Endothelial cell of umbilical vein (primary cell): Measurements from ENCODE around the gene HNRNPA1L2. TPM values are rescaled to one million over a fixed set of nuclear protein-coding genes. Genes with fewer than 3 reads are reported as not detected.
A peak's percentile ranks its signal among the peaks of the same experiment; 100 is the strongest.

ENCODE experiments used
- BruUV-seq: library from RNA; stranded (reverse); fragments of 400-500 nt; replicated peaks from 2 replicates; lab custom pipeline; 2021; lab: Mats Ljungman, UMichigan
- CTCF ChIA-PET: fragments of 300-600, 350-600 bp; sonication (Branson Sonifier 250); formaldehyde crosslinking; loops from one replicate; lab custom pipeline; 2021; ENCODE audit warnings: antibody characterized with exemption, inconsistent platforms; lab: Charles Lee
- POLR2A ChIA-PET: fragments of 300-600, 350-600 bp; sonication (Branson Sonifier 250); formaldehyde crosslinking; loops from one replicate; lab custom pipeline; 2021; ENCODE audit warnings: antibody characterized with exemption, inconsistent platforms; lab: Charles Lee
- DNase-seq: peaks from one replicate; pipeline ENCODE4 v3.0.0-alpha.2; 2011; ENCODE audit warnings: low read depth, low spot score
- FAIRE-seq: peaks from 2 replicates; lab custom pipeline; 2011; peaks lifted over from hg19 to GRCh38; lab: Jason Lieb, UNC
- H2AFZ ChIP-seq: 2 replicates; pipeline ENCODE4 v1.6.0; 2012; ENCODE audit warnings: low read depth, low read length, control low read depth, inconsistent platforms
- H3K27ac ChIP-seq: 2 replicates; pipeline ENCODE4 v1.5.1; 2011; ENCODE audit warnings: low read depth, mild to moderate bottlenecking, control low read depth, low read length, moderate library complexity; ENCODE audit not compliant: insufficient read depth
- H3K27me3 ChIP-seq, 2 experiments: 2 replicates each; pipeline versions ENCODE4 v1.6.0 to v1.6.1; 2011; ENCODE audit warnings: low read length in 2 of 2, mixed read lengths in 1 of 2; ENCODE audit not compliant: control insufficient read depth in 2 of 2, insufficient read depth in 2 of 2
- H3K36me3 ChIP-seq, 2 experiments: 2 replicates in 1 of 2; 3 replicates in 1 of 2; pipeline ENCODE4 v1.5.1; 2011; ENCODE audit warnings: low read length in 2 of 2, mild to moderate bottlenecking in 1 of 2, moderate library complexity in 1 of 2; ENCODE audit not compliant: control insufficient read depth in 2 of 2, insufficient read depth in 2 of 2; ENCODE audit errors: extremely low read depth in 1 of 2
- H3K4me1 ChIP-seq: 3 replicates; pipeline ENCODE4 v1.5.1; 2011; ENCODE audit warnings: mild to moderate bottlenecking, low read length; ENCODE audit not compliant: control insufficient read depth, insufficient read depth; ENCODE audit errors: extremely low read depth
- H3K4me2 ChIP-seq: 2 replicates; pipeline ENCODE4 v1.6.1; 2011; ENCODE audit warnings: low read length, control low read depth, mixed read lengths; ENCODE audit not compliant: insufficient read depth
- H3K4me3 ChIP-seq, 3 experiments: fragments of 200-600 bp in 1 of 3; sonication (generic), shearing (Covaris generic) in 1 of 3; replicated peaks in 1 of 3; 2 replicates each; pipeline ENCODE4 v1.5.1; 2011 to 2016; ENCODE audit warnings: control low read depth in 3 of 3, low read length in 3 of 3, mild to moderate bottlenecking in 2 of 3, inconsistent platforms in 1 of 3, low read depth in 1 of 3, moderate library complexity in 1 of 3; ENCODE audit not compliant: insufficient read depth in 1 of 3
- H3K79me2 ChIP-seq: 2 replicates; pipeline ENCODE4 v1.6.0; 2012; ENCODE audit warnings: low read length, inconsistent platforms; ENCODE audit not compliant: control insufficient read depth, insufficient read depth
- H3K9ac ChIP-seq: replicated peaks from 2 replicates; pipeline ENCODE3; 2011; ENCODE audit warnings: low read length, control low read depth; ENCODE audit not compliant: insufficient read depth; ENCODE audit errors: extremely low read depth
- H3K9me1 ChIP-seq: replicated peaks from 3 replicates; pipeline ENCODE4 v1.6.0; 2011; ENCODE audit warnings: mild to moderate bottlenecking, low read length; ENCODE audit not compliant: control insufficient read depth, insufficient read depth; ENCODE audit errors: extremely low read depth
- H3K9me3 ChIP-seq: replicated peaks from 2 replicates; pipeline ENCODE4 v1.5.1; 2012; ENCODE audit warnings: low read length, inconsistent platforms; ENCODE audit not compliant: control insufficient read depth, insufficient read depth
- H4K20me1 ChIP-seq: replicated peaks from 2 replicates; pipeline ENCODE3; 2011; ENCODE audit warnings: mild to moderate bottlenecking, low read length; ENCODE audit not compliant: control insufficient read depth, insufficient read depth; ENCODE audit errors: extremely low read depth
- EZH2 ChIP-seq: IDR thresholded peaks from 2 replicates; pipeline ENCODE4 v1.6.1; 2012; ENCODE audit warnings: borderline replicate concordance, low read depth, mild to moderate bottlenecking, moderate library complexity, low read length, inconsistent platforms; ENCODE audit not compliant: severe bottlenecking
- FOS ChIP-seq: IDR thresholded peaks from 2 replicates; pipeline ENCODE4 v1.6.1; 2011; ENCODE audit warnings: mild to moderate bottlenecking, low read length, moderate library complexity, borderline replicate concordance; ENCODE audit not compliant: insufficient read depth
- GATA2 ChIP-seq: IDR thresholded peaks from 2 replicates; pipeline ENCODE4 v1.7.0; 2011; ENCODE audit warnings: low read depth, mild to moderate bottlenecking, moderate library complexity, mixed read lengths, low read length; ENCODE audit not compliant: insufficient read length, insufficient read depth
- JUN ChIP-seq: IDR thresholded peaks from 2 replicates; pipeline ENCODE4 v1.6.1; 2011; ENCODE audit warnings: borderline replicate concordance, low read depth; ENCODE audit not compliant: insufficient read length, insufficient read depth
- MYC ChIP-seq: IDR thresholded peaks from one replicate; pipeline ENCODE4 v1.6.1; 2011; ENCODE audit warnings: mild to moderate bottlenecking, low read depth, low read length
- POLR2A ChIP-seq: IDR thresholded peaks from 2 replicates; pipeline ENCODE4 v1.6.1; 2012; ENCODE audit warnings: low read depth, mild to moderate bottlenecking, control low read depth, low read length
- POLR2AphosphoS5 ChIP-seq: IDR thresholded peaks from 2 replicates; pipeline ENCODE4 v1.6.1; 2012; ENCODE audit warnings: low read depth, mild to moderate bottlenecking, control low read depth, low read length, moderate library complexity; ENCODE audit not compliant: insufficient read depth
- dilution Hi-C: fragments of 300-500 bp; cut with MboI; formaldehyde crosslinking; loops from one replicate; pipeline ENCODE4 v1.15.0; 2019; ENCODE audit warnings: low sequenced_read_pairs; ENCODE audit not compliant: extremely low pct_ligation_motif_present
- intact Hi-C: fragments of 100-400 bp; cut with micrococcal nuclease; formaldehyde crosslinking; loops from one replicate; pipeline ENCODE4 v1.10.0; 2022
- polyA plus RNA-seq, 4 experiments: library from polyadenylated mRNA; depleted of rRNA in 3 of 4; stranded (reverse) in 3 of 4; unstranded in 1 of 4; fragments of >200 nt; gene quantifications; 2 replicates each; pipeline versions ENCODE4 v1.2.1 to v1.2.3, GENCODE V29; 2011 to 2012; ENCODE audit warnings: missing spikeins in 1 of 4
- total RNA-seq: library from RNA; stranded (reverse); gene quantifications from 2 replicates; pipeline ENCODE4 v1.2.3, GENCODE V29; 2021
- TF ChIP-seq, protein P1 (sequence below): IDR thresholded peaks from 2 replicates; pipeline ENCODE4 v1.6.1; 2011; ENCODE audit not compliant: insufficient read depth, insufficient read length
- TF ChIP-seq, protein P2 (sequence below), 2 donors: IDR thresholded peaks; 1 replicate in 1 of 2; 2 replicates in 1 of 2; pipeline ENCODE4 v1.5.1; 2011; ENCODE audit warnings: low read length in 2 of 2, mild to moderate bottlenecking in 2 of 2, moderate library complexity in 2 of 2, control low read depth in 1 of 2, inconsistent platforms in 1 of 2, low read depth in 1 of 2; ENCODE audit not compliant: insufficient read depth in 1 of 2; ENCODE audit errors: extremely low read depth in 1 of 2

Gene HNRNPA1L2
- total and polyA plus RNA-seq, 2 donors (not counting 3 experiments of a cell fraction or from before 2014, with no cell fraction given), result 5.4 to 11.7 TPM

DNA sequence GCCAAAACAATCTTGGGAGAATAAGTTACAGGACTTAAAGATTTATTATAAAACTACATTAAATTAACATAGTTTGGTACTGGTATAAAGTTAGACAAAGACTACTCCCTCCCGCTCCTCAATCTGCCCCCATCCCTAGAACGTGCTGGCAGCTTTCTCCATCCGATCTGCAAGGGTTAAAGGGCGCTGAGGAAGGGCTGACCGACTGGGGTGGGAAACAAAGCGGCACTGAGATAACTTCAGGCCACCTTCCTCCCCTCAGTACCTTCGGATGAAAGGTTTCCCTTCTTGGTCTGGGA, 9.6 kb downstream of the HNRNPA1L2 start:
- peak overlapping the region; percentile 98 for H3K4me2 ChIP-seq
- TF ChIP-seq POLR2AphosphoS5 (no peak), JUN (no peak), EZH2 (no peak), MYC (no peak), POLR2A (no peak), FOS (no peak), GATA2 (no peak)
- TF ChIP-seq, protein P1, sequence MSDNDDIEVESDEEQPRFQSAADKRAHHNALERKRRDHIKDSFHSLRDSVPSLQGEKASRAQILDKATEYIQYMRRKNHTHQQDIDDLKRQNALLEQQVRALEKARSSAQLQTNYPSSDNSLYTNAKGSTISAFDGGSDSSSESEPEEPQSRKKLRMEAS, result no peak
- TF ChIP-seq, protein P2, sequence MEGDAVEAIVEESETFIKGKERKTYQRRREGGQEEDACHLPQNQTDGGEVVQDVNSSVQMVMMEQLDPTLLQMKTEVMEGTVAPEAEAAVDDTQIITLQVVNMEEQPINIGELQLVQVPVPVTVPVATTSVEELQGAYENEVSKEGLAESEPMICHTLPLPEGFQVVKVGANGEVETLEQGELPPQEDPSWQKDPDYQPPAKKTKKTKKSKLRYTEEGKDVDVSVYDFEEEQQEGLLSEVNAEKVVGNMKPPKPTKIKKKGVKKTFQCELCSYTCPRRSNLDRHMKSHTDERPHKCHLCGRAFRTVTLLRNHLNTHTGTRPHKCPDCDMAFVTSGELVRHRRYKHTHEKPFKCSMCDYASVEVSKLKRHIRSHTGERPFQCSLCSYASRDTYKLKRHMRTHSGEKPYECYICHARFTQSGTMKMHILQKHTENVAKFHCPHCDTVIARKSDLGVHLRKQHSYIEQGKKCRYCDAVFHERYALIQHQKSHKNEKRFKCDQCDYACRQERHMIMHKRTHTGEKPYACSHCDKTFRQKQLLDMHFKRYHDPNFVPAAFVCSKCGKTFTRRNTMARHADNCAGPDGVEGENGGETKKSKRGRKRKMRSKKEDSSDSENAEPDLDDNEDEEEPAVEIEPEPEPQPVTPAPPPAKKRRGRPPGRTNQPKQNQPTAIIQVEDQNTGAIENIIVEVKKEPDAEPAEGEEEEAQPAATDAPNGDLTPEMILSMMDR (IDR thresholded peaks at IDR 0.05; ENCODE audit: extremely low read depth in 1 of 2, insufficient read depth in 1 of 2, low read depth in 1 of 2, low read length in 2 of 2), result no peak
- intact Hi-C loops, result loop anchor here (1.0 to 2.0 kb wide), 6 partner anchors 21 to 197 kb away; partner anchors contain the start of gene CKAP2
- no peaks in the 10 kb centered on the region for H3K9me1 ChIP-seq
- no peaks in the 10 kb centered on the region for H4K20me1 ChIP-seq
- dilution Hi-C loops, result no loop called here
- FAIRE-seq (no peak), DNase-seq (no peak)
- H3K9ac ChIP-seq, result peak overlapping the region; percentile 97
- H3K27ac ChIP-seq, result peak overlapping the region; percentile 84
- H3K27me3 ChIP-seq, result no peaks in the 10 kb centered on the region
- ChIA-PET CTCF (interaction anchor here (1.4 to 3.7 kb wide), 9 partner anchors 13 to 195 kb away, joined by 4 to 46 read pairs (median 8); no protein-coding TSS in a partner anchor), POLR2A (interaction anchor here (0.9 to 2.2 kb wide), 3 partner anchors 13 to 82 kb away, joined by 3 to 14 read pairs (median 3); no protein-coding TSS in a partner anchor)
- H3K4me1 ChIP-seq, result peaks cover 22% of the 10 kb centered on the region
- peak overlapping the region; percentile 40 to 100 (median 67) for H3K4me3 ChIP-seq
- H3K36me3 ChIP-seq, result peaks cover 2 to 6% of the 10 kb centered on the region in 2 experiments
- no peaks in the 10 kb centered on the region for H3K9me3 ChIP-seq
- TSS peak; percentile 75 for BruUV-seq
- peaks cover 64% of the 10 kb centered on the region for H3K79me2 ChIP-seq
- H2AFZ ChIP-seq, result peak overlapping the region; percentile 51
